T-cell (primary cell): ENCODE results near the gene TXNIP. TPM values are rescaled to one million over a fixed set of nuclear protein-coding genes. Genes with fewer than 3 reads are reported as not detected.
A peak's percentile ranks its signal among the peaks of the same experiment; 100 is the strongest.

Experiments used
- ATAC-seq, 4 experiments: fragments of 200-7000 bp in 3 of 4; fragments of 150-1000 bp in 1 of 4; cut with Tn5 transposase; replicated peaks in 1 of 4; 1 replicate in 3 of 4; 2 replicates in 1 of 4; pipeline ENCODE4 v1.10.0; 2021; ENCODE audit warnings: moderate library complexity in 3 of 4, mild to moderate bottlenecking in 2 of 4, moderate number of reproducible peaks in 1 of 4
- CTCF ChIA-PET, 2 donors: fragments of 300-600 bp; sonication (Branson Sonifier 250); formaldehyde crosslinking; loops; one replicate each; lab custom pipeline; 2022; ENCODE audit warnings: antibody characterized with exemption in 2 of 2; lab: Charles Lee
- POLR2A ChIA-PET, 2 donors: fragments of 300-600 bp; sonication (Branson Sonifier 250); formaldehyde crosslinking; loops; one replicate each; lab custom pipeline; 2022; ENCODE audit warnings: antibody characterized with exemption in 2 of 2; lab: Charles Lee
- DNase-seq, 35 experiments: peaks; one replicate each; pipeline versions ENCODE4 v3.0.0 to v3.0.0-alpha.2; 2013 to 2023
- H3K27ac ChIP-seq: one replicate; pipeline ENCODE4 v1.5.1; 2013; ENCODE audit warnings: low read length
- H3K27me3 ChIP-seq, 2 experiments: replicated peaks in 1 of 2; 1 replicate in 1 of 2; 2 replicates in 1 of 2; pipeline versions ENCODE4 v1.6.1 to v1.7.0; 2013; ENCODE audit warnings: low read length in 1 of 2, mixed read lengths in 1 of 2; ENCODE audit not compliant: control insufficient read depth in 2 of 2, insufficient read depth in 2 of 2; ENCODE audit errors: extremely low read depth in 1 of 2
- H3K36me3 ChIP-seq, 2 donors: 1 replicate in 1 of 2; 2 replicates in 1 of 2; pipeline versions ENCODE4 v1.6.1 to v1.7.0; 2013; ENCODE audit warnings: low read length in 1 of 2; ENCODE audit not compliant: control insufficient read depth in 2 of 2, insufficient read depth in 1 of 2; ENCODE audit errors: extremely low read depth in 1 of 2
- H3K4me1 ChIP-seq, 2 experiments: 1 replicate in 1 of 2; 2 replicates in 1 of 2; pipeline versions ENCODE4 v1.6.1 to v1.7.0; 2013; ENCODE audit warnings: low read length in 2 of 2, mixed read lengths in 1 of 2; ENCODE audit not compliant: insufficient read depth in 2 of 2, control insufficient read depth in 1 of 2; ENCODE audit errors: extremely low read depth in 1 of 2
- H3K4me3 ChIP-seq, 2 donors: 1 replicate in 1 of 2; 2 replicates in 1 of 2; pipeline versions ENCODE4 v1.5.1 to v1.7.0; 2013; ENCODE audit warnings: mild to moderate bottlenecking in 2 of 2, low read length in 1 of 2, moderate library complexity in 1 of 2; ENCODE audit not compliant: control insufficient read depth in 1 of 2; ENCODE audit errors: extremely low read depth in 1 of 2
- H3K9me3 ChIP-seq: 2 replicates; pipeline ENCODE4 v1.7.0; 2013
- H3K27ac Mint-ChIP-seq, 2 donors: one replicate each; pipeline ENCODE4 v1.8.0; 2020 to 2021; ENCODE audit warnings: mild to moderate bottlenecking in 2 of 2, mixed read lengths in 2 of 2
- H3K27me3 Mint-ChIP-seq, 2 donors: one replicate each; pipeline ENCODE4 v1.8.0; 2021 to 2022; ENCODE audit warnings: mixed read lengths in 2 of 2
- H3K36me3 Mint-ChIP-seq: one replicate; pipeline ENCODE4 v1.8.0; 2021; ENCODE audit warnings: mixed read lengths
- H3K4me1 Mint-ChIP-seq, 3 donors: one replicate each; pipeline ENCODE4 v1.8.0; 2020 to 2022; ENCODE audit warnings: mixed read lengths in 3 of 3, mild to moderate bottlenecking in 1 of 3
- H3K4me3 Mint-ChIP-seq, 3 donors: one replicate each; pipeline ENCODE4 v1.8.0; 2020 to 2022; ENCODE audit warnings: mild to moderate bottlenecking in 3 of 3, mixed read lengths in 3 of 3, moderate library complexity in 3 of 3
- H3K9me3 Mint-ChIP-seq, 3 donors: one replicate each; pipeline ENCODE4 v1.8.0; 2020 to 2022; ENCODE audit warnings: mixed read lengths in 3 of 3
- WGBS: methylation state at CpG from one replicate; pipeline ENCODE4 v1.1.5; 2013; ENCODE audit warnings: missing lambda C conversion rate; ENCODE audit not compliant: insufficient coverage; 5-methylcytosine and 5-hydroxymethylcytosine counted together
- total RNA-seq, 35 experiments: library from RNA in 6 of 35; stranded (reverse) in 6 of 35; fragments of 120-200 nt in 1 of 35; gene quantifications; one replicate each; pipeline versions ENCODE4 v1.2.1 to v1.2.4 and lab custom pipeline; 2013 to 2026

TXNIP gene
- total RNA-seq, 5 donors from 2014 or later (not counting 1 experiment from before 2014, with no cell fraction given): 721 to 2,117 (median 773) TPM

- H3K4me3 ChIP-seq: no peak overlapping the region
- Mint-ChIP-seq H3K27me3 (no peaks in the 10 kb centered on the region), H3K27ac (peak overlapping the region; percentile 69), H3K9me3 (no peaks in the 10 kb centered on the region), H3K4me3 (no peak overlapping the region), H3K4me1 (peaks cover 11 to 26% (median 18%) of the 10 kb centered on the region in 3 donors), H3K36me3 (peaks cover 18% of the 10 kb centered on the region)
- no peak for ATAC-seq
- peaks cover 3% of the 10 kb centered on the region in 2 donors for H3K36me3 ChIP-seq
- no peaks in the 10 kb centered on the region for H3K9me3 ChIP-seq
- H3K27ac ChIP-seq: no peak overlapping the region
- 87% methylated on average over 2 of the region's 4 CpGs for WGBS
- no peaks in the 10 kb centered on the region for H3K27me3 ChIP-seq
- H3K4me1 ChIP-seq: peaks cover 27 to 33% of the 10 kb centered on the region in 2 experiments
- POLR2A ChIA-PET: no interaction called here
- CTCF ChIA-PET: interaction anchor here in 1 of 2 donors (6.7 kb wide), 1 partner anchor 34 kb away, joined by 148 read pairs; no protein-coding TSS in a partner anchor
- DNase-seq: no peak
These were observed 21.2 kb downstream of the TXNIP start for GRCh38 chr1:145975216-145975615.

- H3K27me3 Mint-ChIP-seq: no peaks in the 10 kb centered on the region
- no peaks in the 10 kb centered on the region for H3K9me3 Mint-ChIP-seq
- Histone ChIP-seq H3K27ac (no peak overlapping the region), H3K4me3 (no peak overlapping the region), H3K36me3 (peaks cover 3% of the 10 kb centered on the region in 2 donors), H3K27me3 (no peaks in the 10 kb centered on the region), H3K4me1 (peaks cover 22 to 28% of the 10 kb centered on the region in 2 experiments), H3K9me3 (no peaks in the 10 kb centered on the region)
- ChIA-PET CTCF (interaction anchor here in 1 of 2 donors (6.7 kb wide), 1 partner anchor 35 kb away, joined by 148 read pairs; no protein-coding TSS in a partner anchor), POLR2A (no interaction called here)
- H3K4me1 Mint-ChIP-seq: peaks cover 12 to 29% (median 18%) of the 10 kb centered on the region in 3 donors
- peaks cover 18% of the 10 kb centered on the region for H3K36me3 Mint-ChIP-seq
- peak overlapping the region; percentile 69 for H3K27ac Mint-ChIP-seq
- no peak for DNase-seq
- H3K4me3 Mint-ChIP-seq: no peak overlapping the region
- no peak for ATAC-seq
- 95% methylated on average over 7 of the region's 7 CpGs for WGBS
These were observed 21.7 kb downstream of the TXNIP start for GRCh38 chr1:145974721-145975120.

DNA sequence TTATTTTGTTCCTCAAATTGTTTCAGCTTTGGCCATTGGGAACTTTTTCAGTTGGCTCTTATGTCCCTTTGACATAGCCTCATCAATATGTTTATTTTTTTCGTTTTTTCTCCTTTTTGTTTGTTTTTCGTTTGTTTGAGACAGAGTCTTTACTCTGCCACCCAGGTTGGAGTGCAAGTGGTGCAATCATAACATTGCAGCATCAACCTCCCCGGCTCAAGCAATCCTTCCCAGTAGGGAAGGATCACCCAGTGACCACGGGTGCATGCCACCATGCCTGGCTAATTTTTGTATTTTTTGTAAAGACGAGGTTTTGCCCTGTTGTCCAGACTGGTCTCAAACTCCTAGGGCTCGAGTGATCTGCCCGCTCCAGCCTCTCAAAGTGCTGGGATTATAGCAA, 23.8 kb downstream of the TXNIP start:
- H3K4me1 ChIP-seq: peaks cover 3 to 7% of the 10 kb centered on the region in 2 experiments
- POLR2A ChIA-PET: no interaction called here
- Mint-ChIP-seq H3K4me1 (peaks cover 21 to 38% (median 33%) of the 10 kb centered on the region in 3 donors), H3K9me3 (no peaks in the 10 kb centered on the region), H3K27ac (peak overlapping the region in 1 of 2 donors; percentile 20), H3K27me3 (no peaks in the 10 kb centered on the region), H3K4me3 (no peak overlapping the region), H3K36me3 (peaks cover 20% of the 10 kb centered on the region)
- H3K4me3 ChIP-seq: no peak overlapping the region
- H3K9me3 ChIP-seq: no peaks in the 10 kb centered on the region
- DNase-seq: no peak
- H3K27ac ChIP-seq: no peak overlapping the region
- CTCF ChIA-PET: interaction anchor here in 1 of 2 donors (0.7 to 1.2 kb wide), 4 partner anchors 15 to 126 kb away, joined by 3 to 5 read pairs (median 4); partner anchors contain the start of gene LIX1L
- H3K36me3 ChIP-seq: peaks cover 3% of the 10 kb centered on the region in 2 donors
- 100% methylated on average over 1 of the region's 7 CpGs for WGBS
- no peaks in the 10 kb centered on the region for H3K27me3 ChIP-seq
- ATAC-seq: no peak

- Mint-ChIP-seq H3K27ac (peak overlapping the region in 1 of 2 donors; percentile 39), H3K4me3 (peak overlapping the region in 1 of 3 donors; percentile 23), H3K4me1 (peaks cover 45 to 56% (median 48%) of the 10 kb centered on the region in 3 donors), H3K9me3 (no peaks in the 10 kb centered on the region), H3K36me3 (peaks cover 12% of the 10 kb centered on the region), H3K27me3 (no peaks in the 10 kb centered on the region)
- Histone ChIP-seq H3K27me3 (no peaks in the 10 kb centered on the region), H3K36me3 (no peaks in the 10 kb centered on the region), H3K4me1 (peaks cover 22 to 25% of the 10 kb centered on the region in 2 experiments), H3K9me3 (no peaks in the 10 kb centered on the region), H3K4me3 (no peak overlapping the region), H3K27ac (no peak overlapping the region)
- CTCF ChIA-PET: interaction anchor here (0.7 to 1.0 kb wide), 2 partner anchors 9 to 37 kb away, joined by 3 to 4 read pairs; partner anchors contain the start of gene LIX1L (in 1 of the 2)
- ATAC-seq: no peak
- 100% methylated on average over 1 of the region's 2 CpGs for WGBS
- POLR2A ChIA-PET: interaction anchor here (0.6 to 1.2 kb wide), 3 partner anchors 10 to 23 kb away, joined by 3 to 8 read pairs (median 5); no protein-coding TSS in a partner anchor
- DNase-seq: no peak
These were observed 29.1 kb downstream of the TXNIP start for GRCh38 chr1:145967288-145967687.

GRCh38 chr1:145965119-145965744, 31.1 kb downstream of the TXNIP start:
- Mint-ChIP-seq H3K9me3 (no peaks in the 10 kb centered on the region), H3K27ac (peak overlapping the region; percentile 94 to 99), H3K4me3 (peak overlapping the region; percentile 88 to 95 (median 92)), H3K27me3 (no peaks in the 10 kb centered on the region), H3K36me3 (peaks cover 8% of the 10 kb centered on the region), H3K4me1 (peaks cover 46 to 65% (median 62%) of the 10 kb centered on the region in 3 donors)
- Histone ChIP-seq H3K36me3 (no peaks in the 10 kb centered on the region), H3K27me3 (no peaks in the 10 kb centered on the region), H3K4me3 (peak overlapping the region; percentile 78 to 89), H3K9me3 (no peaks in the 10 kb centered on the region), H3K27ac (peak overlapping the region; percentile 70), H3K4me1 (peaks cover 27 to 45% of the 10 kb centered on the region in 2 experiments)
- ChIA-PET CTCF (interaction anchor here (0.6 to 3.8 kb wide), 12 partner anchors 12 to 119 kb away, joined by 3 to 23 read pairs (median 9); partner anchors contain the start of genes RBM8A (in 2 of the 2), ITGA10 (in 1 of the 2) and NUDT17 (in 1 of the 2)), POLR2A (interaction anchor here (0.6 to 2.2 kb wide), 10 partner anchors 9 to 67 kb away, joined by 3 to 19 read pairs (median 4); partner anchors contain the start of gene RBM8A (in 1 of the 2))
- DNase-seq (no peak), ATAC-seq (no peak)
- WGBS: no CpG with 5 or more reads among the region's 5 CpGs
